ENCODE measurements around the gene FBXO38.
"Not testable (repeated sequence)": the region's sequence is repeated elsewhere in the genome, so short reads cannot be mapped to it uniquely, and the experiment has no call there.

FBXO38 gene

GRCh38 chr5:148457183-148457620 is 73.4 kb downstream of the FBXO38 start:
- no peak overlapping the region for H3K27ac ChIP-seq (ENCODE audit: low read depth, low read length)
- WGBS: 48% methylated on average over 3 of the region's 5 CpGs
- H3K27me3 ChIP-seq (ENCODE audit: insufficient read depth, low read length): no peaks in the 10 kb centered on the region
- no peaks in the 10 kb centered on the region for H3K9me3 ChIP-seq (ENCODE audit: insufficient read depth, low read depth, low read length)
- no peaks in the 10 kb centered on the region for H3K36me3 ChIP-seq (ENCODE audit: insufficient read depth, low read length)
- peaks cover 23% of the 10 kb centered on the region; the same call in 1 of the 2 replicates for H3K4me1 ChIP-seq (ENCODE audit: insufficient read depth, low read length)
- no peak overlapping the region for H3K9ac ChIP-seq (ENCODE audit: low read depth, low read length)
- no peak overlapping the region for H3K4me3 ChIP-seq (ENCODE audit: low read length)

- Histone ChIP-seq H3K9me3 (ENCODE audit: insufficient read depth, low read depth, low read length) (no peaks in the 10 kb centered on the region), H3K9ac (ENCODE audit: low read depth, low read length) (no peak overlapping the region), H3K27ac (ENCODE audit: low read depth, low read length) (no peak overlapping the region), H3K4me3 (ENCODE audit: low read length) (no peak overlapping the region), H3K27me3 (ENCODE audit: insufficient read depth, low read length) (no peaks in the 10 kb centered on the region), H3K4me1 (ENCODE audit: insufficient read depth, low read length) (peaks cover 23% of the 10 kb centered on the region; the same call in 1 of the 2 replicates), H3K36me3 (ENCODE audit: insufficient read depth, low read length) (no peaks in the 10 kb centered on the region)
- 90% methylated on average over 3 of the region's 3 CpGs for WGBS
These were observed 74.5 kb downstream of the FBXO38 start for GRCh38 chr5:148458036-148458888.

- no peaks in the 10 kb centered on the region for H3K36me3 ChIP-seq (ENCODE audit: insufficient read depth, low read length)
- H3K9me3 ChIP-seq (ENCODE audit: insufficient read depth, low read depth, low read length): no peaks in the 10 kb centered on the region
- H3K27me3 ChIP-seq (ENCODE audit: insufficient read depth, low read length): no peaks in the 10 kb centered on the region
- H3K9ac ChIP-seq (ENCODE audit: low read depth, low read length): no peak overlapping the region
- WGBS: 93% methylated on average over 1 of the region's 1 CpG
- H3K4me3 ChIP-seq (ENCODE audit: low read length): no peak overlapping the region
- peaks cover 15% of the 10 kb centered on the region; the same call in 1 of the 2 replicates for H3K4me1 ChIP-seq (ENCODE audit: insufficient read depth, low read length)
- H3K27ac ChIP-seq (ENCODE audit: low read depth, low read length): no peak overlapping the region
These were observed 75.9 kb downstream of the FBXO38 start for GRCh38 chr5:148459669-148460068.

GRCh38 chr5:148465381-148466235 is 81.8 kb downstream of the FBXO38 start:
- Histone ChIP-seq H3K27ac (ENCODE audit: low read depth, low read length) (no peak overlapping the region), H3K4me3 (ENCODE audit: low read length) (no peak overlapping the region), H3K36me3 (ENCODE audit: insufficient read depth, low read length) (no peaks in the 10 kb centered on the region), H3K9ac (ENCODE audit: low read depth, low read length) (no peak overlapping the region), H3K4me1 (ENCODE audit: insufficient read depth, low read length) (no peaks in the 10 kb centered on the region), H3K27me3 (ENCODE audit: insufficient read depth, low read length) (no peaks in the 10 kb centered on the region), H3K9me3 (ENCODE audit: insufficient read depth, low read depth, low read length) (no peaks in the 10 kb centered on the region)
- 94% methylated on average over 4 of the region's 4 CpGs for WGBS

GRCh38 chr5:148466236-148466580 is 82.5 kb downstream of the FBXO38 start:
- 91% methylated on average over 4 of the region's 4 CpGs for WGBS

GRCh38 chr5:148467958-148468357 is 84.2 kb downstream of the FBXO38 start:
- H3K9me3 ChIP-seq (ENCODE audit: insufficient read depth, low read depth, low read length): no peaks in the 10 kb centered on the region
- H3K4me1 ChIP-seq (ENCODE audit: insufficient read depth, low read length): no peaks in the 10 kb centered on the region
- 90% methylated on average over 1 of the region's 1 CpG for WGBS
- no peak overlapping the region for H3K9ac ChIP-seq (ENCODE audit: low read depth, low read length)
- H3K27me3 ChIP-seq (ENCODE audit: insufficient read depth, low read length): no peaks in the 10 kb centered on the region
- no peaks in the 10 kb centered on the region for H3K36me3 ChIP-seq (ENCODE audit: insufficient read depth, low read length)
- no peak overlapping the region for H3K27ac ChIP-seq (ENCODE audit: low read depth, low read length)
- H3K4me3 ChIP-seq (ENCODE audit: low read length): no peak overlapping the region

More at GRCh38 chr5:148466236-148466580, 82.5 kb downstream of the FBXO38 start:
- Histone ChIP-seq H3K9ac (ENCODE audit: low read depth, low read length) (no peak overlapping the region), H3K4me1 (ENCODE audit: insufficient read depth, low read length) (no peaks in the 10 kb centered on the region), H3K27me3 (ENCODE audit: insufficient read depth, low read length) (no peaks in the 10 kb centered on the region), H3K4me3 (ENCODE audit: low read length) (no peak overlapping the region), H3K36me3 (ENCODE audit: insufficient read depth, low read length) (no peaks in the 10 kb centered on the region), H3K27ac (ENCODE audit: low read depth, low read length) (no peak overlapping the region), H3K9me3 (ENCODE audit: insufficient read depth, low read depth, low read length) (no peaks in the 10 kb centered on the region)

GRCh38 chr5:148468746-148469145 is 85.0 kb downstream of the FBXO38 start:
- H3K27me3 ChIP-seq (ENCODE audit: insufficient read depth, low read length); H3K9ac ChIP-seq (ENCODE audit: low read depth, low read length); H3K9me3 ChIP-seq (ENCODE audit: insufficient read depth, low read depth, low read length); H3K4me3 ChIP-seq (ENCODE audit: low read length); H3K4me1 ChIP-seq (ENCODE audit: insufficient read depth, low read length); H3K27ac ChIP-seq (ENCODE audit: low read depth, low read length); H3K36me3 ChIP-seq (ENCODE audit: insufficient read depth, low read length): not testable (repeated sequence)
- 94% methylated on average over 5 of the region's 5 CpGs for WGBS

GRCh38 chr5:148469501-148469935 is 85.8 kb downstream of the FBXO38 start:
- no peaks in the 10 kb centered on the region for H3K27me3 ChIP-seq (ENCODE audit: insufficient read depth, low read length)
- no peak overlapping the region for H3K4me3 ChIP-seq (ENCODE audit: low read length)
- no peaks in the 10 kb centered on the region for H3K36me3 ChIP-seq (ENCODE audit: insufficient read depth, low read length)
- no peak overlapping the region for H3K27ac ChIP-seq (ENCODE audit: low read depth, low read length)
- no peak overlapping the region for H3K9ac ChIP-seq (ENCODE audit: low read depth, low read length)
- H3K9me3 ChIP-seq (ENCODE audit: insufficient read depth, low read depth, low read length): no peaks in the 10 kb centered on the region
- WGBS: 91% methylated on average over 4 of the region's 4 CpGs
- H3K4me1 ChIP-seq (ENCODE audit: insufficient read depth, low read length): no peaks in the 10 kb centered on the region

- no peaks in the 10 kb centered on the region for H3K36me3 ChIP-seq (ENCODE audit: insufficient read depth, low read length)
- no peak overlapping the region for H3K27ac ChIP-seq (ENCODE audit: low read depth, low read length)
- no peaks in the 10 kb centered on the region for H3K9me3 ChIP-seq (ENCODE audit: insufficient read depth, low read depth, low read length)
- no peak overlapping the region for H3K9ac ChIP-seq (ENCODE audit: low read depth, low read length)
- no peaks in the 10 kb centered on the region for H3K27me3 ChIP-seq (ENCODE audit: insufficient read depth, low read length)
- no peaks in the 10 kb centered on the region for H3K4me1 ChIP-seq (ENCODE audit: insufficient read depth, low read length)
- 100% methylated on average over 1 of the region's 2 CpGs for WGBS
- no peak overlapping the region for H3K4me3 ChIP-seq (ENCODE audit: low read length)
These were observed 87.6 kb downstream of the FBXO38 start for GRCh38 chr5:148471379-148471778.

- Histone ChIP-seq H3K9me3 (ENCODE audit: insufficient read depth, low read depth, low read length) (no peaks in the 10 kb centered on the region), H3K4me3 (ENCODE audit: low read length) (no peak overlapping the region), H3K36me3 (ENCODE audit: insufficient read depth, low read length) (no peaks in the 10 kb centered on the region), H3K9ac (ENCODE audit: low read depth, low read length) (no peak overlapping the region), H3K27me3 (ENCODE audit: insufficient read depth, low read length) (no peaks in the 10 kb centered on the region), H3K4me1 (ENCODE audit: insufficient read depth, low read length) (no peaks in the 10 kb centered on the region), H3K27ac (ENCODE audit: low read depth, low read length) (peak overlapping the region; percentile 44; the same call in 1 of the 2 replicates)
- WGBS: 71% methylated on average over 8 of the region's 8 CpGs
These were observed 90.3 kb downstream of the FBXO38 start for GRCh38 chr5:148474025-148474511.

GRCh38 chr5:148476302-148476701 is 92.5 kb downstream of the FBXO38 start:
- Histone ChIP-seq H3K27ac (ENCODE audit: low read depth, low read length) (no peak overlapping the region), H3K27me3 (ENCODE audit: insufficient read depth, low read length) (no peaks in the 10 kb centered on the region), H3K4me3 (ENCODE audit: low read length) (no peak overlapping the region), H3K36me3 (ENCODE audit: insufficient read depth, low read length) (no peaks in the 10 kb centered on the region), H3K9me3 (ENCODE audit: insufficient read depth, low read depth, low read length) (no peaks in the 10 kb centered on the region), H3K9ac (ENCODE audit: low read depth, low read length) (no peak overlapping the region), H3K4me1 (ENCODE audit: insufficient read depth, low read length) (no peaks in the 10 kb centered on the region)
- 94% methylated on average over 3 of the region's 3 CpGs for WGBS
